NB4 (cell line): ENCODE data around the gene SRPX2.

Experiments used
- MYC ChIP-seq: IDR thresholded peaks from 2 replicates; pipeline ENCODE4 v1.6.1; 2011; ENCODE audit warnings: low read depth, low read length
- TF ChIP-seq, protein P1 (sequence below): IDR thresholded peaks from one replicate; pipeline ENCODE4 v1.5.1; 2012; ENCODE audit warnings: low read depth, low read length

- TF ChIP-seq, protein P1, sequence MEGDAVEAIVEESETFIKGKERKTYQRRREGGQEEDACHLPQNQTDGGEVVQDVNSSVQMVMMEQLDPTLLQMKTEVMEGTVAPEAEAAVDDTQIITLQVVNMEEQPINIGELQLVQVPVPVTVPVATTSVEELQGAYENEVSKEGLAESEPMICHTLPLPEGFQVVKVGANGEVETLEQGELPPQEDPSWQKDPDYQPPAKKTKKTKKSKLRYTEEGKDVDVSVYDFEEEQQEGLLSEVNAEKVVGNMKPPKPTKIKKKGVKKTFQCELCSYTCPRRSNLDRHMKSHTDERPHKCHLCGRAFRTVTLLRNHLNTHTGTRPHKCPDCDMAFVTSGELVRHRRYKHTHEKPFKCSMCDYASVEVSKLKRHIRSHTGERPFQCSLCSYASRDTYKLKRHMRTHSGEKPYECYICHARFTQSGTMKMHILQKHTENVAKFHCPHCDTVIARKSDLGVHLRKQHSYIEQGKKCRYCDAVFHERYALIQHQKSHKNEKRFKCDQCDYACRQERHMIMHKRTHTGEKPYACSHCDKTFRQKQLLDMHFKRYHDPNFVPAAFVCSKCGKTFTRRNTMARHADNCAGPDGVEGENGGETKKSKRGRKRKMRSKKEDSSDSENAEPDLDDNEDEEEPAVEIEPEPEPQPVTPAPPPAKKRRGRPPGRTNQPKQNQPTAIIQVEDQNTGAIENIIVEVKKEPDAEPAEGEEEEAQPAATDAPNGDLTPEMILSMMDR = no peak
- TF ChIP-seq MYC = no peak
Observed at GRCh38 chrX:100695991-100696390, 52.0 kb downstream of the SRPX2 start.
